Measurements from ENCODE around the gene TMEM183A. TPM values are rescaled to one million over a fixed set of nuclear protein-coding genes. Genes with fewer than 3 reads are reported as not detected.

TMEM183A gene
- polyA plus RNA-seq, 1 of the 3 experiments (the other 2 are of a cell fraction), result 47.9 TPM

DNA sequence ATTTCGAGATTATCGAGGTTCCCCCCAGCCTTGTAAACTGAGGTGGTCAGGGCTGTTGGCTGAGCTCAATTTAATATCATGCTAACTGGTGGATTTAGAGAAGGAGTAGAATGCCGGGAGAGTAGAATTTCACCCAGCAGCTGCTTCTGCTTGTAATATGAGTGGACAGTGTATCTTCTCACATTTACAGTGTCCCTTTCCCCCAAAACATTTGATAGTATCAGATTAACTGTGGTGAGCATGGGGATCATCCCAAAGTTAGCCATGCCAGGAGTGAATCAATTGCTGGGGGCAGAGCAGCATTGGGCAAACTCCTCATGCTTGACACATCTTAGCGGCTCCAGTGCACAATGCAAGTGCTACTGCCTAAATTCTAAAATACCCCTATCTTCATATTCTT, 9.9 kb downstream of the TMEM183A start:
- Histone ChIP-seq H3K27ac (ENCODE audit: low read depth in 2 of 2, low read length in 1 of 2) (no peak overlapping the region), H3F3A (replicated peaks; ENCODE audit: insufficient read depth) (peaks cover 5% of the 10 kb centered on the region), H3K4me1 (ENCODE audit: control insufficient read depth in 1 of 2, insufficient read depth in 2 of 2, low read depth in 1 of 2, low read length in 1 of 2) (no peaks in the 10 kb centered on the region), H3K9me2 (no peaks in the 10 kb centered on the region), H3K27me3 (ENCODE audit: insufficient read depth) (no peaks in the 10 kb centered on the region), H3K36me3 (replicated peaks in 1 of 2; ENCODE audit: control insufficient read depth in 1 of 2, insufficient read depth in 2 of 2, low read length in 1 of 2) (peaks cover 75 to 86% of the 10 kb centered on the region in 2 experiments), H4K20me1 (ENCODE audit: insufficient read depth) (no peaks in the 10 kb centered on the region), H2AFZ (ENCODE audit: low read depth) (no peak overlapping the region), H3K4me2 (no peak overlapping the region), H3K9me3 (no peaks in the 10 kb centered on the region), H3K9ac (no peak overlapping the region), H3K4me3 (ENCODE audit: low read depth in 2 of 2, low read length in 1 of 2) (no peak overlapping the region), H3K79me2 (ENCODE audit: insufficient read depth) (peaks cover 39% of the 10 kb centered on the region; the same call in 1 of the 2 replicates)
- ChIA-PET CTCF (interaction anchor here (1.2 kb wide), 1 partner anchor 34 kb away, joined by 3 read pairs; no protein-coding TSS in a partner anchor), POLR2A (no interaction called here)
- DNase-seq, result no peak
- TF ChIP-seq SIN3A (IDR thresholded peaks at IDR 0.05; ENCODE audit: borderline replicate concordance, low read depth, low read length), result no peak
- no peak for TF ChIP-seq RXRA (IDR thresholded peaks at IDR 0.05; ENCODE audit: borderline replicate concordance, low read depth)
- no peak for TF ChIP-seq NFIC (IDR thresholded peaks at IDR 0.05; ENCODE audit: borderline replicate concordance)
- no peak for TF ChIP-seq FOSL2 (IDR thresholded peaks at IDR 0.05; ENCODE audit: borderline replicate concordance, low read depth)
- TF ChIP-seq CHD2 (IDR thresholded peaks at IDR 0.05; ENCODE audit: low read length, partially characterized antibody), result no peak
- TF ChIP-seq JUND (IDR thresholded peaks at IDR 0.05), result no peak
- TF ChIP-seq TCF12 (IDR thresholded peaks at IDR 0.05), result no peak
- no peak for TF ChIP-seq NRF1 (IDR thresholded peaks at IDR 0.05; ENCODE audit: low read depth, low read length)
- TF ChIP-seq, protein P1, sequence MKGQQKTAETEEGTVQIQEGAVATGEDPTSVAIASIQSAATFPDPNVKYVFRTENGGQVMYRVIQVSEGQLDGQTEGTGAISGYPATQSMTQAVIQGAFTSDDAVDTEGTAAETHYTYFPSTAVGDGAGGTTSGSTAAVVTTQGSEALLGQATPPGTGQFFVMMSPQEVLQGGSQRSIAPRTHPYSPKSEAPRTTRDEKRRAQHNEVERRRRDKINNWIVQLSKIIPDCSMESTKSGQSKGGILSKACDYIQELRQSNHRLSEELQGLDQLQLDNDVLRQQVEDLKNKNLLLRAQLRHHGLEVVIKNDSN (IDR thresholded peaks at IDR 0.05; ENCODE audit: borderline replicate concordance, low read depth), result no peak
- TF ChIP-seq RFX5 (IDR thresholded peaks at IDR 0.05; ENCODE audit: low read length), result no peak
- no peak for TF ChIP-seq YY1 (IDR thresholded peaks at IDR 0.05; ENCODE audit: low read depth)
- TF ChIP-seq EZH2phosphoT487 (IDR thresholded peaks at IDR 0.05; ENCODE audit: borderline replicate concordance, low read depth), result no peak
- TF ChIP-seq, protein P2, sequence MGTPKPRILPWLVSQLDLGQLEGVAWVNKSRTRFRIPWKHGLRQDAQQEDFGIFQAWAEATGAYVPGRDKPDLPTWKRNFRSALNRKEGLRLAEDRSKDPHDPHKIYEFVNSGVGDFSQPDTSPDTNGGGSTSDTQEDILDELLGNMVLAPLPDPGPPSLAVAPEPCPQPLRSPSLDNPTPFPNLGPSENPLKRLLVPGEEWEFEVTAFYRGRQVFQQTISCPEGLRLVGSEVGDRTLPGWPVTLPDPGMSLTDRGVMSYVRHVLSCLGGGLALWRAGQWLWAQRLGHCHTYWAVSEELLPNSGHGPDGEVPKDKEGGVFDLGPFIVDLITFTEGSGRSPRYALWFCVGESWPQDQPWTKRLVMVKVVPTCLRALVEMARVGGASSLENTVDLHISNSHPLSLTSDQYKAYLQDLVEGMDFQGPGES (IDR thresholded peaks at IDR 0.05; ENCODE audit: low read depth, low read length), result no peak
- WGBS (ENCODE audit: low lambda C conversion rate), result 98% methylated on average over 4 of the region's 4 CpGs

DNA sequence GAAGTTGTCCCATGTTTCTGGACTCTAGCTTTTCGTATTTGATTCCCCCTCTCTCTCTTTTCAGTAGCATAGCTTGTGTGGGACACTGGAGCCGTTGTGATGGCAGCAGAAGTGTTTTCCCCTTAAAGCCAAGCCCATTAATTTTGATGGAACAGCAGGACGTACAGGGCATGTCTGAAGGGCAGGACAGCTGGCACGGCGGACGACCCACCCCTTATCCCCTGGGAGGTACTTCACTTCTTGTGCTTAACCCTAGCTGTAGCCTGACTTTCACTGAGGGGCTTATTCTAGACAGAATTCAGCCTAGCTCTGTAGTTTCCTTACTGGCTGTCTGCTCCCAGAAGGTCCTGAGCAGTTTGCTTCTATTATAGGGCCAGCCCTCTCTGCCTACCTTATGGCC, 10.5 kb downstream of the TMEM183A start:
- Histone ChIP-seq H3K36me3 (replicated peaks in 1 of 2; ENCODE audit: control insufficient read depth in 1 of 2, insufficient read depth in 2 of 2, low read length in 1 of 2) (peaks cover 74 to 81% of the 10 kb centered on the region in 2 experiments), H3K4me2 (no peak overlapping the region), H2AFZ (ENCODE audit: low read depth) (no peak overlapping the region), H3K9ac (no peak overlapping the region), H3K27me3 (ENCODE audit: insufficient read depth) (no peaks in the 10 kb centered on the region), H3K79me2 (ENCODE audit: insufficient read depth) (peaks cover 33% of the 10 kb centered on the region; the same call in 1 of the 2 replicates), H3K9me3 (no peaks in the 10 kb centered on the region), H3K4me3 (ENCODE audit: low read depth in 2 of 2, low read length in 1 of 2) (no peak overlapping the region), H3K4me1 (ENCODE audit: control insufficient read depth in 1 of 2, insufficient read depth in 2 of 2, low read depth in 1 of 2, low read length in 1 of 2) (no peaks in the 10 kb centered on the region), H3K27ac (ENCODE audit: low read depth in 2 of 2, low read length in 1 of 2) (no peak overlapping the region), H4K20me1 (ENCODE audit: insufficient read depth) (no peaks in the 10 kb centered on the region), H3F3A (replicated peaks; ENCODE audit: insufficient read depth) (peaks cover 8% of the 10 kb centered on the region), H3K9me2 (no peaks in the 10 kb centered on the region)
- DNase-seq, result no peak
- CTCF ChIA-PET, result no interaction called here
- POLR2A ChIA-PET, result no interaction called here
- WGBS (ENCODE audit: low lambda C conversion rate), result 93% methylated on average over 6 of the region's 6 CpGs
- TF ChIP-seq EZH2phosphoT487 (IDR thresholded peaks at IDR 0.05; ENCODE audit: borderline replicate concordance, low read depth) (no peak), FOXJ3 (CRISPR knock-in tag; IDR thresholded peaks at IDR 0.05) (no peak), RFX5 (IDR thresholded peaks at IDR 0.05; ENCODE audit: low read length) (no peak), ELF1 (IDR thresholded peaks at IDR 0.05) (no peak), RCOR1 (IDR thresholded peaks at IDR 0.05; ENCODE audit: low read length) (no peak), MEF2A (IDR thresholded peaks at IDR 0.05; ENCODE audit: borderline replicate concordance, low read depth) (no peak), SMC3 (IDR thresholded peaks at IDR 0.05; ENCODE audit: low read depth, low read length) (no peak)
- TF ChIP-seq, protein P3, sequence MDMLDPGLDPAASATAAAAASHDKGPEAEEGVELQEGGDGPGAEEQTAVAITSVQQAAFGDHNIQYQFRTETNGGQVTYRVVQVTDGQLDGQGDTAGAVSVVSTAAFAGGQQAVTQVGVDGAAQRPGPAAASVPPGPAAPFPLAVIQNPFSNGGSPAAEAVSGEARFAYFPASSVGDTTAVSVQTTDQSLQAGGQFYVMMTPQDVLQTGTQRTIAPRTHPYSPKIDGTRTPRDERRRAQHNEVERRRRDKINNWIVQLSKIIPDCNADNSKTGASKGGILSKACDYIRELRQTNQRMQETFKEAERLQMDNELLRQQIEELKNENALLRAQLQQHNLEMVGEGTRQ (IDR thresholded peaks at IDR 0.05; ENCODE audit: borderline replicate concordance, low read depth, low read length), result no peak
- TF ChIP-seq, protein P4, sequence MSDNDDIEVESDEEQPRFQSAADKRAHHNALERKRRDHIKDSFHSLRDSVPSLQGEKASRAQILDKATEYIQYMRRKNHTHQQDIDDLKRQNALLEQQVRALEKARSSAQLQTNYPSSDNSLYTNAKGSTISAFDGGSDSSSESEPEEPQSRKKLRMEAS (IDR thresholded peaks at IDR 0.05; ENCODE audit: low read depth), result no peak
- TF ChIP-seq, protein P5, sequence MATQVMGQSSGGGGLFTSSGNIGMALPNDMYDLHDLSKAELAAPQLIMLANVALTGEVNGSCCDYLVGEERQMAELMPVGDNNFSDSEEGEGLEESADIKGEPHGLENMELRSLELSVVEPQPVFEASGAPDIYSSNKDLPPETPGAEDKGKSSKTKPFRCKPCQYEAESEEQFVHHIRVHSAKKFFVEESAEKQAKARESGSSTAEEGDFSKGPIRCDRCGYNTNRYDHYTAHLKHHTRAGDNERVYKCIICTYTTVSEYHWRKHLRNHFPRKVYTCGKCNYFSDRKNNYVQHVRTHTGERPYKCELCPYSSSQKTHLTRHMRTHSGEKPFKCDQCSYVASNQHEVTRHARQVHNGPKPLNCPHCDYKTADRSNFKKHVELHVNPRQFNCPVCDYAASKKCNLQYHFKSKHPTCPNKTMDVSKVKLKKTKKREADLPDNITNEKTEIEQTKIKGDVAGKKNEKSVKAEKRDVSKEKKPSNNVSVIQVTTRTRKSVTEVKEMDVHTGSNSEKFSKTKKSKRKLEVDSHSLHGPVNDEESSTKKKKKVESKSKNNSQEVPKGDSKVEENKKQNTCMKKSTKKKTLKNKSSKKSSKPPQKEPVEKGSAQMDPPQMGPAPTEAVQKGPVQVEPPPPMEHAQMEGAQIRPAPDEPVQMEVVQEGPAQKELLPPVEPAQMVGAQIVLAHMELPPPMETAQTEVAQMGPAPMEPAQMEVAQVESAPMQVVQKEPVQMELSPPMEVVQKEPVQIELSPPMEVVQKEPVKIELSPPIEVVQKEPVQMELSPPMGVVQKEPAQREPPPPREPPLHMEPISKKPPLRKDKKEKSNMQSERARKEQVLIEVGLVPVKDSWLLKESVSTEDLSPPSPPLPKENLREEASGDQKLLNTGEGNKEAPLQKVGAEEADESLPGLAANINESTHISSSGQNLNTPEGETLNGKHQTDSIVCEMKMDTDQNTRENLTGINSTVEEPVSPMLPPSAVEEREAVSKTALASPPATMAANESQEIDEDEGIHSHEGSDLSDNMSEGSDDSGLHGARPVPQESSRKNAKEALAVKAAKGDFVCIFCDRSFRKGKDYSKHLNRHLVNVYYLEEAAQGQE (IDR thresholded peaks at IDR 0.05; ENCODE audit: low read depth, low read length), result no peak
- TF ChIP-seq, protein P6, sequence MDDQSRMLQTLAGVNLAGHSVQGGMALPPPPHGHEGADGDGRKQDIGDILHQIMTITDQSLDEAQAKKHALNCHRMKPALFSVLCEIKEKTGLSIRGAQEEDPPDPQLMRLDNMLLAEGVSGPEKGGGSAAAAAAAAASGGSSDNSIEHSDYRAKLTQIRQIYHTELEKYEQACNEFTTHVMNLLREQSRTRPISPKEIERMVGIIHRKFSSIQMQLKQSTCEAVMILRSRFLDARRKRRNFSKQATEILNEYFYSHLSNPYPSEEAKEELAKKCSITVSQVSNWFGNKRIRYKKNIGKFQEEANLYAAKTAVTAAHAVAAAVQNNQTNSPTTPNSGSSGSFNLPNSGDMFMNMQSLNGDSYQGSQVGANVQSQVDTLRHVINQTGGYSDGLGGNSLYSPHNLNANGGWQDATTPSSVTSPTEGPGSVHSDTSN (IDR thresholded peaks at IDR 0.05), result no peak

All from SK-N-SH (cell line).